SKM-1 treated with dmso at 0.1 percent for 144 hours (cell line): ENCODE measurements around the gene CUX1.
A peak's percentile ranks its signal among the peaks of the same experiment; 100 is the strongest.
"Not testable (repeated sequence)": the region's sequence is repeated elsewhere in the genome, so short reads cannot be mapped to it uniquely, and the experiment has no call there.

ENCODE experiments used
- DNase-seq: peaks from one replicate; lab custom pipeline; 2025; ENCODE audit not compliant: unreplicated experiment; lab: John Stamatoyannopoulos, UW

CUX1 gene

GRCh38 chr7:101824440-101824839, 7.0 kb downstream of the CUX1 start:
- no peak for DNase-seq

DNA sequence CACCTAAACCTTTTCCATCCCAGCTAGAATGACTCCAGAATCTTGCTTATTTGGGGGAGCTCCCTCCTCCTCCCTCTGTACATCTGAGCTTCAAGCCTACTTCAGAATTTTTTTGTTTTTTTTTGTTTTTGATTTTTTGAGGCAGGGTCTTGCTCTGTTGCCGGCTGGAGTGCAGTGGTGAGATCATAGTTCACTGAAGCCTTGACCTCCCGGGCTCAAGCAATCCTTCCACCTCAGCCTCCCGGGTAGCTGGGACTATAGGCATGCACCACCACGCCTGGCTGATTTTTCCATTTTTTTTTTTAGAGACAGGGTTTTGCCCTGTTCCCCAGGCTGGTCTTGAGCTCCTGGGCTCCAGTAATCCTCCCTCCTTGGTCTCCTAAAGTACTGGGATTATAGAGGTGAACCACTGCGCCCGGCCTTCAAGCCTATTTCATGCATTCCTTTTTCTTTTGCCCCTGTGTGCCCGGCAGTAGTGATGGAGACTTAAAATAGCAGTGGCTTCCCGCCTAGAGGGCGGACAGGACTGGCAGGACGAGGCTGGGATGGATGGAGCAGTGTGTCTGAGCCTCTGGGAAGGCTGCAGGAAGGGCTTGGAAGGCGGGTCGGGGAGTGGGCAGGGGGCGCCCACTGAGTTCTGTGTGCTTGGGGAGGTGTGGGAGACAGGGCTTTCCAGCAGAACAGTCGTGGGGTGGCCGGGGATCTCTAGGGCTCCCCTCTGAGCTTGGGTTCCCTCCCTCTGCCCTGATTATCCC, 8.8 kb downstream of the CUX1 start:
- no peak for DNase-seq

DNA sequence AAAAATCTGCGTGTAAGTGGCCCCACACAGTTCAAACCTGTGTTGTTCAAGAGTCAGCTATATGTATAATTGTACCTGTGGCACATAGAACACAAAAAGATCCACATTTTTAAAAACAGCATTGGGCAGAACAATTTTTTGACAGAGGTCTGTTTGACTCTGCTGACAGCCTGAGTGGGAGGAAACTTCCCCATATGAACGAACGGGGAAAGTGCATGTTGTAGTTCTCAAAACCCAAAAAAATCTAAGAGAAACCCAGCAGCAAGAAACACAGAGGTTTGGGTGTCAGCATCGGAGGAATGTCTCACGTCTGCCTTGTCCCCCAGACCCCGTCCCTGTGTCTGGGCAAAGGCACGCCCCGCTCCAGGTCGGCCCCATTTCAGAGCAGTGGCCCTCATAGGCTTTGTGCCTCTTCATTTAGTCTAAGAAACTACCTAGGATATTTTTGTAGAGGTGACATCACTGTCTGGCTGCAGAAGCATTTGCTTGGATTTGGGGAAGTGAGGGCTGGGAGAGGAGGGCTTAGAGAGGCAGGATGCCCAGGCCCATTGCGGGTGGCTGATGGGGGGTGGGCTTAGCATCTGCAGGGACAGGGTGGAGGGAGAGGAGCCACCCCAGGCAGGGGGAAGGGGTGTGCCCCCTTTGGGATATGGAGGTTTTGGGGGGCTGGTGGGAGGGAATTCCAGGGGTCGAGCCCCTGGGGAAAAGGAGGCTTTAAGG, 11.0 kb downstream of the CUX1 start:
- DNase-seq: peak; percentile 15

- no peak for DNase-seq
These were observed 11.9 kb downstream of the CUX1 start for GRCh38 chr7:101829374-101829773.

DNA sequence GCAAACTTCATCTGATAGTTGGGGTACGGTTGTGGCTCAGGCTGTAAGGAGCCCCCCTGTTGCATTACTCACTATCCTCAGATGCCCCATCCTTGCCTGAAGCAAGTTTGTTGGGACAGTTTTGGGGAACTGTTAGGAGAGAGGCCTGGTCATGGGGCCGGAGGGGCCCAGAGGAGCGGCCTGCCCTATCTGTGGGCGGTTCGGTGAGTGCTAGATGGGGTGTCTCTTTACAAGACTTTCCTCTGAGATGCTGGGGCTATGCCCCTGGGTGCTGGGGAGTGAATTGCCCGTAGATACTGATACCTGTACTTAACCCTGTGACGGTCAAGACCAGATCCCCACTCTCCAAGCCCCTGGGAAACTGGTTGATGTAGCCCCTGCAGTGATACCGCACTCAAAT, 12.4 kb downstream of the CUX1 start:
- DNase-seq: no peak

DNA sequence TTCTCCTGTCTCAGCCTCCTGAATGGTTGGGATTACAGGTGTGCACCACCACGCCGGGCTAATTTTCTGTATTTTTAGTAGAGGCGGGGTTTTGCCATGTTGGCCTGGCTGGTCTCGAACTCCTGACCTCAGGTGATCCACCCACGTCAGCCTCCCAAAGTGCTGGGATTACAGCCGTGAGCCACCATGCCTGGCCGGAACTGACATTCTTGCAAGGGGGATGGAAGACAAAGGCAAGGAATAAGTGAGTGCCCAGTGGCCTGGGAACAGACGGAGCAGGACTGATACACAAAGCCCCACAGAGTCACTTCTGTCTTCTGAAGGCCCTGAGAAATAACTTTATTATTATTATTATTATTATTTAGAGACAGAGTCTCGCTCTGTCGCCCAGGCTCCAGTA, 14.0 kb downstream of the CUX1 start:
- not testable (repeated sequence) for DNase-seq

DNA sequence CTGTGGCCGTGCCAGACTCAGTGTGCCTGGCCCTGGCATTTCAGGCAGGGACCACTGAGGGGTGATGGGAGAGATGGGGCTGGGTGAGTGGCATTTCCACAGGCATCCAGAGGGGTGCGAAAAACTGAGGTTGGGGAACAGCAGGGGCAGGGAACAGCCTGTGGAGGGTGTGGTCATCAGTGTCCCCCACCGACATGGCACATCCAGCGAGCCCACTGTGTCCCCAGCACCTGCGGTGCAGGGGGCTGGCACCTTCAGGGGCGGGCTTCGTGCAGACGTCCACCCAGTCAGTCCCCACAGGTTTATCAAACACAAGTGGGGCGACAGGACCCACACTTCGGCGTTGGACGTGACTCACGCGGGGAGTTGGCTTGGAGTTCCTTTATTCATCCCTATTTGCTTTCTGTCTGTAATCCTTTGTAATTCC, 14.8 kb downstream of the CUX1 start:
- DNase-seq: no peak

GRCh38 chr7:101832685-101833375, 15.4 kb downstream of the CUX1 start:
- DNase-seq: no peak

DNA sequence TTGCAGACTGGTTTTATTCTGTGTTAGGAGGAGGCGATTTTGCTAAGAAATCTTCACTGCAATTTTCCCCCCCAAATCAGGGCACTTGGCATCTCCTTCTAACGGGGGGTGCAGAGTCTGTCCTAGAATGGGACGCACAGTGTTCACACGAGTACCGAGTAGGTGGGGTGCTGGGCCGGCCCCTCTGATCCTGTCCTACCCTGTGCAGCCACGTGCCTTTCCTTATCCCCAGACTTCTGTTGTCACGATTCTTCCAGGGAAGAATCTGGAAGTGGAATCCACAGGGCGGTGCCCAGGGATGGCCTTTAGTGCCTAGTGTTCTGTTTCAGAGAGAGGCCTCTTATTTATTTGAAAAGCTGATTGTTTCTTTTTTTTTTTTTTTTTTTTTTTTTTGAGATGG, 16.4 kb downstream of the CUX1 start:
- no peak for DNase-seq

- DNase-seq: no peak
These were observed 17.7 kb downstream of the CUX1 start for GRCh38 chr7:101835136-101835535.

DNA sequence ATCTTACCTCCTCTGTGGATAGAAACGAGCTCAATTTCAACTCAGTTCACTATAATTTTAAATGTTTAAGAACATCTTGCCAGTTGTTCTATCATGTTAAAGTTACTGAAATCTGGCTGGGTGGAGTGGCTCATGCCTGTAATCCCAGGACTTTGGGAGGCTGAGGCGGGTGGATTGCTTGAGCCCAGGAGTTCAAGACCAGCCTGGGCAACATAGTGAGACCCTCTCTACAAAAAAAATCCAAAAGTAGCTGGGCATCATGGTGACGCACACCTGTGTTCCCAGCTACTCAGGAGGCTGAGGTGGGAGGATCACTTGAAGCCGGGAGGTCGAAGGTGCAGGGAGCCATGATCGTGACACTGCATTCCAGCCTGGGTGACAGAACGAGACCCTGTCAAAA, 20.0 kb downstream of the CUX1 start:
- DNase-seq: not testable (repeated sequence)

DNA sequence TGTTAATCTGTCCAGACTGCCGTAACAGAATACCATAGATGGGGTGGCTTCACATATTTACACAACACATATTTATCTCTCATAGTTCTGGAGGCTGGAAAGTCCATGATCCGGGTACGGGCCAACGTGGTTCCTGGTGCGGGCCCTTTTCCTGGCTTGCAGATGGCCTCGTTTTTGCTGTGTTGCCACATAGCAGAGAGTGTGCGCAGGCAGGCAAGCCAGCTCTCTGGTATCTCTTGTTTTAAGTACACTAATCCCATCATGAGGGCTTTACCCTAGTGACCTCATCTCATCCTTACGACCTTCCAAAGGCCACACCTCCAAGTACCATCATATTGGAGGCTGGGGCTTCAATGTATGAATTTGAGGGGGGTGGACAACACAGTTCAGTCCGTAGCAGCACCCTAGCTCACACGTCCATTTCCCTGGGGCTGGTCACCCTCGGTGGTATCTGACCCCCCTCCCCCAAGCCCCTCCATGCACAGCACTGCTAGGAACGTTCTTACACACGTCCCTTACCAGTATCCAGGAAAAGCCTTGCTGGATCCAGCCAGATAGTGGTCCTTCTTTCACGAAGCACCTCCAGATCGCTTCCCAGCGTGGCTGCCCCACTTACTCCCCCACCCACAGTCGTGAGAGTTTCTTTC, 21.5 kb downstream of the CUX1 start:
- DNase-seq: no peak

DNA sequence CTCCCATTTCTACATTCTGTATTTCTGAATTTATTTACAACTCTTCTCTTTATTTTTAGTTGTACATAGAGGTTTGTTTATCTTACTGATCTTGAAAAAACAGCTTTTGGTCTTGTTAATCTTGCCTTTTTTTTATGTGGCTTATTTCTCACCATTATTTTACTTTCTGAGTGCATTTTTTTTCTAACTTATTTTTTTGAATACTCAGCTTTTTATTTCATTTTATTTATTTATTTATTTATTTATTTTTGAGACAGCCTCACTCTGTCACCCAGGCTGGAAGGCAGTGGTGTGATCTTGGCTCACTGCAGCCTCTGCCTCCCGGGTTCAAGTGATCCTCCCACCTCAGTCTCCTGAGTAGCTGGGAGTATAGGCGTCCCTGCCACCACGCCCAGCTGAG, 23.9 kb downstream of the CUX1 start:
- no peak for DNase-seq

DNA sequence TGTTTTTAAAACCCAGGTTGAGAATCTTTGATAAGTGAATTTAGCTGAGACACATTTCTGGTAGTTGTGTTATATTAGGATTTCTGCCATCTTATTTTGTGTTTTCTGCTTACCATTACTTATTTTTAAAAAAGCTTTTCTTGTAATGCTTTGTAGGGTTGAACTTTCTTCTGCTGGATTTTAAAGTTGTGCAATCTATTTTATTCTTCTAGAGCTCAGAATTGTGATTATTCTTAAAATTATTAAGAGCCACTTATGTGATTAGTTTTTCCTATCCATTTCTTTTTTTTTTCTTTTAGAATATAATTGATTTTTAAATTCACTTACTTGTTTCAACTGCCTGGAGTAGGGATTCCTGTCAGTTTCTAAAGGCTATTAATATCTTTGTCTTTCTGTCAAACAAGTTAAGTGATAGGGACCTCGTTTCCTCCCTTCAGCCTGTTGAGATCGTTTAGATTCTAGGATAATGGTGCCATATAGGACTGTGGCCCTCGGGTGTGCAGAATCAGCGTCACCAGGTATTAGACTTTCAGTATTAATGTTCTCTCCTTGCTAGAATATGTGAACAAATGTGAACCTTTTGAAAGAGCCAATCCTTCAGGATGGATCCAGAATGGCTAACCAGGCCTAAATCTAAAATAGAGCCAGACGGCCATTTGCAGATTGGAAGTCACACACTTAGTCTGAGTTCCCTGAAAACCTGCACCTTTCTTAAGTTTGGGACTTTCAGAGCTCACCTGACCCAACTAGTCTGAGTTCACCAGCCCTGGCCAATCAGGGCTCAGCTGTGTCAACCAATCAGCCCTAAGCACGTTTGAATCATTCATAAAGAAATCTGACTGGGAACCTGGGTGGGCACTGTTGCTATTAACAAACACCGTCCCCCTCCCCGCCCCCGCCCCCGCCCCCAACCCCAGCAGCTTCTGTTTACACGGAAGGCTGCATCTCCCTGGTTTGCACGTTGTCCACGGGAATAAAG, 26.2 kb downstream of the CUX1 start:
- no peak for DNase-seq

GRCh38 chr7:101845974-101846373, 28.5 kb downstream of the CUX1 start:
- no peak for DNase-seq

DNA sequence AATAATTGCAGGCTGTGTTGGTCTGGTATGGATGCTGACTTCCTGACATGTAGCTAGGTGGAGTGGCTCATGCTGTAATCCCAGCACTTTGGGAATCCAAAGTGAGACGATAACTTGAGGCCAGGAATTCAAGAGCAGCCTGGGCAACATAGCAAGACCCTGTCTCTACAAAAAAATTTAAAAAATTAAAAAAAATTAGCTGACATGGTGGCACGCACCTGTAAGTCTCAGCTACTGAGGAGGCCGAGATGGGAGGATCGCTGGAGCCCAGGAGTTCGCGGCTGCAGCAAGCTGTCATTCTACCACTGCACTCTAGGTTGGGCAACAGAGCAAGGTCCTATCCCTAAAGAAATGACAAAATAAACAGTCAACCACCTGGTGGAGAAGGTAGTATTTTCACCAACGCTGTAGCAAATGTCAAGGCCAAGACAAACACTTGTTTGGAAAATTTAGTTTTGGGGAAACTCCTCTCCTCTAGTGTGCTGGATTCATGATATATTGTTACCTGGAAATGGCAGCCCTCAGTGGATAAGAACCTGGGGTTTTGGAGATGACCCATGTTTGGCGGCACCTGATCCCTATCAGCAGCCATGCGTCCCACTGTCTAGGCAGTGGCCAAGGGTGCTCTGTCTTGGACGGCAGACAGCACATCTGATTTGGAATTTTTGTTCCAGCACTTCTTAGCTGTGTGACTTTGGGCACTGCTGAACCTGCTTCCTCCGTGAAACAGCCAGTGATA, 29.5 kb downstream of the CUX1 start:
- DNase-seq: no peak

DNA sequence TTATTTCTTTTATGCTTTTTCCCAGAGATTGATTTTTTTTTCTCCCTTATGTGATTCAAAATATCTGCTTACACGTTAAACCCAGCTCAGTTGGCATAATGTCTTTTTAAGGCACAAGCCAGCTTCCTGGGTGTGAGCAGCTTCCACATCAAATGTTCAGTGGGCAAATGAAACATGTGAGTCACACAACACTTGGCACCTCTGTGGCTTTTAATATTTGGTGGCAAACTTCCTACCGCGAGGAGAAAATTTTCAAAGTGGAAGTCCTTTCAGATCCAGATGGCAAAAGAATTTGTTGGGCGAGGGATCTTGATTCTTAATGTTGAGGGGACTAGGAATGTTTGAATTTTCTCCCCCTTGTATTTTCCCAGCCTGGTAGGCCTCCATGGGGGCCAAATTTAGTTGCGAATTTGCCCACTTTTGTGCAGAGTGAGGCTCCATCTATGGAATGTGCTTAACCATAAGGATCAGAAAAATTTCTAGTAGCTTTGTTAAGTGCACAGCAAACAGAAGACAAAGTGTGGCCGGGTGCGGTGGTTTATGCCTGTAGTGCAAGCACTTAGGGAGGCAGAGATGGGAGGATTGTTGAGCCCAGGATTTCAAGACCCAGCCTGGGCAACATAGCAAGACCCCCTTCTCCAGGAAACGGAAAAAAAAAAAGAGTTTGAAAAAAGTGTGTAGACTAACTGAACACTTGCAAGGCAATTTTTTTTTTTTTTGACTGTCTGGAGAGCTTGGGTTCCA, 31.0 kb downstream of the CUX1 start:
- DNase-seq: no peak

GRCh38 chr7:101849314-101849713, 31.9 kb downstream of the CUX1 start:
- DNase-seq: not testable (repeated sequence)

GRCh38 chr7:101852364-101852763, 34.9 kb downstream of the CUX1 start:
- DNase-seq: not testable (repeated sequence)
